Mononuclear cell (primary cell): ENCODE data around the gene PVRIG. TPM values are rescaled to one million over a fixed set of nuclear protein-coding genes. Genes with fewer than 3 reads are reported as not detected.
"Not testable (repeated sequence)": the region's sequence is repeated elsewhere in the genome, so short reads cannot be mapped to it uniquely, and the experiment has no call there.

ENCODE experiments used
- H3K27me3 ChIP-seq: 2 replicates; pipeline ENCODE4 v1.6.0; 2011; ENCODE audit warnings: low read length, control low read depth; ENCODE audit not compliant: insufficient read depth
- H3K4me1 ChIP-seq: 2 replicates; pipeline ENCODE4 v1.5.1; 2011; ENCODE audit warnings: mild to moderate bottlenecking, low read length, control low read depth; ENCODE audit not compliant: insufficient read depth
- H3K4me3 ChIP-seq: 2 replicates; pipeline ENCODE4 v1.5.1; 2011; ENCODE audit warnings: mild to moderate bottlenecking, low read length, moderate library complexity
- H3K9me3 ChIP-seq: 2 replicates; pipeline ENCODE4 v1.5.1; 2011; ENCODE audit warnings: low read depth, mild to moderate bottlenecking, control low read depth, low read length
- total RNA-seq: library from RNA; depleted of rRNA; stranded (reverse); fragments of >200 nt; gene quantifications from one replicate; pipeline ENCODE4 v1.2.3, GENCODE V29; 2012

PVRIG gene
- total RNA-seq, 1 donor: 13.9 TPM

DNA sequence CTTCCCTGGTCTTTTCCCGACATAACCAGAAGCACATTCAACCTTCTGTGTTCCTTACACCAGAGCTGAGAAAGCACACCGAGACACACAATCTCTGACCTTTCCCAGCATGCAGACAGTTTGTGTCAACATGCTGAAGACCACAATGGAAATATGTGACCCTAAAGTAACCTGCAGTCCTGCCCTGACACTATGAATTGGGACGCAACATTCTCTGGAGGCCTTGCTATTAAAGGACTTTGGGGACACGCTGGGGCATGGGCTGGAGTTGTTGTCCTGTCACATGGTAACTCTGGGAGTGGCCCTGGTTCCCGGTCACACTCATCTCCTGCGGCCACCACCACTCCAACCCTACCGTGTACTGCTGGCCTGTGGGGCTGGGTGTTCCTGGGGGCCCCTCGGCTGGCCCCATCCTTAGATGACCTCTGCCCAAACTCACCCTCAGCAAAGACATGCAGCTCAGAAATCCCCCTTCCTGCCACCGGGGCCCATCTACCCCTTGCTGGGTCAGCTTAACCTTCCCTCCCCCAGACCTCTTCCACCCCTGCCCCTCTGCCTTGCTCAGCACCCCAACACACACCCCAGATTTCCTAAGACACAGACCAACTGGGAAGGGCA, 25.3 kb downstream of the PVRIG start:
- H3K4me1 ChIP-seq: peaks cover 11% of the 10 kb centered on the region
- H3K4me3 ChIP-seq: not testable (repeated sequence)

DNA sequence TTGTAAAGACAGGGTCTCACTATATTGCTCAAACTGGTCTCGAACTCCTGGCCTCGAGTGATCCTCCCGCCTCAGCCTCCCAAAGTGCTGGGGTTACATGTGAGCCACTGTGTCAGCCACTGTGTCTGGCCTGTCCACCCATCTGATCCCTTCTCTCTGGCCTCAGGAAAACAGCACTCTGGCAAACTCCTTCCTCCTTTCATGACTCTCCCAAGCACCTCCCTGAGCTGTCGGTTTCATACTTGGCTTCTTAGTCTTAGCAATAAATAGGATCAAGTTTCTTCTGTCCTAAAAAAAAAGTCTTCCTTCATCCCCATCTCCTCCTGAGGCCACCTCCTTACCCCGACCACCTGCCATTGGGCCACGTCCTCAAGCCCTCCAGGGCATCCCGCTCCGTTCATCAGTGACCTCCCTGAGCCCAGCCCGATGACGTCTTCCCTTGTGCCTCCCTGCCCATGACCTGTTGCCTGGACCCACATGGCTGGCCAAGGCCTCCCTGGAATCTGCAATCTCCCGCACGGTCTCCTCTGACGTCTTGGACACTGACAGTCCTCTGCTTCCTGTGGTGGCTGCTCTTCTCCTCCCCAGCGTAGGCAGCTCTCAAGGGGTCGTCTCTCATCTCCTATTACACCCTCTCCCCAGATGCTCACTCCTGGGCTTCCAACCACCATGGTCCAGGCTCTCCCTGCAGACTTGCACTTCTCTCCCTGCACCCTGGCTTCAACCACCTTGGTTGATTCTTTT, 26.5 kb downstream of the PVRIG start:
- H3K27me3 ChIP-seq, H3K9me3 ChIP-seq, H3K4me3 ChIP-seq: not testable (repeated sequence)
- H3K4me1 ChIP-seq: peaks cover 11% of the 10 kb centered on the region

More for the DNA sequence above, 25.3 kb downstream of the PVRIG start:
- H3K27me3 ChIP-seq, H3K9me3 ChIP-seq: not testable (repeated sequence)

DNA sequence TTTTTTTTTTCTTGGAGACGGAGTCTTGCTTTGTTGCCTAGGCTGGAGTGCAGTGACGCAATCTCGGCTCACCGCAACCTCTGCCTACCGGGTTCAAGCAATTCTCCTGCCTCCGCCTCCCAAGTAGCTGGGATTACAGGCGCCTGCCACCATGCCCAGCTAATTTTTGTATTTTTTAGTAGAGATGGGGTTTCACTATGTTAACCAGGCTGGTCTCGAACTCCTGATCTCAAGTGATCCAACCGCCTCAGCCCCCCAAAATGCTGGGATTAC, 27.1 kb downstream of the PVRIG start:
- not testable (repeated sequence) for H3K27me3 ChIP-seq, H3K9me3 ChIP-seq, H3K4me3 ChIP-seq
- peaks cover 11% of the 10 kb centered on the region for H3K4me1 ChIP-seq

DNA sequence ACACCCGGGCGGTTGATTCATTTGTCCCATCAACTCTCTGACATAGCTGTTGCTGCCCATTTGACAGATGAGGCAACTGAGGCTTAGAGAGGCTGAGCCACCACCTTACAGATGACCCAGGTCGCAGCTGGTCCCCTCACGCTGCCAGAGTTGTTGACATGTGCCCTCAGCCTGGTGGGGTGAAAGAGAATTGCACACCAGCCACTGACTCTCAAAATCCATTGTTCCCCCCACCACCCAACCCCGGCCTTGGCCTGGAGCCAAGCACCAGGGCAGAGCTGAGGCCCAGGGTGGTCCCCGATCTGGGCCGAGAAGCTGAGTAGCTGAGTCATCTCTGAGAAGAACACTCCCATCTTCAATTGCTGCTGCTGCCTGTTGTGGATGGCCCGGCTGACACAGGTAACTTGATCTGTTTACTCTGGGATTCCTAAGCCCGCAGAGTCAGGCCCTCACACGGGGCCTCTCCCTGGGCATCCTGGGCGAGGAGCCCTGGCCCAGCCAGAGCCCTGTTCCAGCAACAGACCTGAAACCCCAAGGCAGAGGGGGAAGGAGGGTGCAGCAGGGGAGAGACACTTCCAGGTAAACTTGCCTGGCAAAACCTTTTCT, 27.5 kb downstream of the PVRIG start:
- H3K4me3 ChIP-seq: no peak overlapping the region
- no peaks in the 10 kb centered on the region for H3K9me3 ChIP-seq
- H3K4me1 ChIP-seq: peaks cover 11% of the 10 kb centered on the region
- no peaks in the 10 kb centered on the region for H3K27me3 ChIP-seq

DNA sequence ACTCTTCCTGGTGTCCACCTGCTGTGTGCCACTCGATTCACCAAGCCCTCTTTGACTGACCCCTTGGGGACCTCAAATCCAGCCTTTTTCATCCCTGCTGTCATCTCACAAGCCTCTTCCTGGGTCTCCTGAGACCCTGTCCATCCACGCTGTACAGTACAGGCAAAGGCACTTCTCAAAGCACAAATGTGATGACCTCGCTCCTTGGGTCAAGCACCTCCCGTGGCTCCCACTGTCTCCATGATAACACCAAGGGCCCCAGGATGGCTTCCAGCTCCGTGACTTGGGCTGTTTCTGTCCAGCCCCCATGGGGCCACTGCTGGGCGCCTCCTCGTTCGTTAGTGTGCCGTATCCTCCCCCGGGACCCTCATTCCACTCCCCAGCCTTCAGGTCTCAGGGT, 28.7 kb downstream of the PVRIG start:
- Histone ChIP-seq H3K9me3 (no peaks in the 10 kb centered on the region), H3K27me3 (no peaks in the 10 kb centered on the region), H3K4me1 (peaks cover 8% of the 10 kb centered on the region), H3K4me3 (no peak overlapping the region)

DNA sequence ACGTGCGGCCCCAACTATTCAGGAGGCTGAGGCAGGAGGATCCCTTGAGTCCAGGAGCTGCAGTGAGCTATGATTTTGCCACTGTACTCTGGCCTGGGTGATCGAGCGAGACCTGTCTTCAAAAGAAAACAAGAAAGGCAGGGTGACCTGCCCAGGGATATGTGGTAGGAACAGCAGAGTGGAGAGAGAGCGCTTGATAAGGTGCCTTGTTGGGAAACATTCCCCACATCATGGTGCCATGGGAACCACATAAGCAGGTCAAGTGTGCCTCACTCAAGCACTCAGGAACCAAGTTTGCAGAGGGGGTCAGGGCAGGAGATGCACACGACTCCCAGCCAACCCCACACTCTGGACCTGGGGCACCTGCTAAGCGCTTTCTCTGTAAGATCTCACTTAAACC, 37.3 kb downstream of the PVRIG start:
- Histone ChIP-seq H3K4me3 (no peak overlapping the region), H3K4me1 (no peaks in the 10 kb centered on the region), H3K9me3 (no peaks in the 10 kb centered on the region), H3K27me3 (no peaks in the 10 kb centered on the region)

DNA sequence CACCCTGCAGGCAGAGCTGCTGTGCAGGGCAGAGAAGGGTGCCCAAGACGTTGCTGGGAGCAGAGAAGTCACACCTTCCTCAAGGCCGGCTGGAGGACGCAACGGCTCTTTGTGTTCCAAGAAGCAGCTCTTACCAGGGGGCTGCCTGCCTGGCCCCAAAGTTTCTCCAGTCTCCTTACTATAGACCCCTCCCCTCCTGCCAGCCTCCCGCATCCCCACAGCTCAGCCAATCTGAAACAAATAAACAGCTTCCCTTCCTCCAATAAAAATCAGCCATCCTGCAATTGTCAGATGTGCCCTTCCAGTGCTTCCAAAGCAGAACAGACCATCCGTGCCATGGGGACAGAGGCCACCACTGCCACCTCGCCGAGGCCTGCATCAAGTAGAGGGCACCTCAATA, 40.2 kb downstream of the PVRIG start:
- H3K4me3 ChIP-seq, H3K9me3 ChIP-seq, H3K27me3 ChIP-seq, H3K4me1 ChIP-seq: not testable (repeated sequence)

DNA sequence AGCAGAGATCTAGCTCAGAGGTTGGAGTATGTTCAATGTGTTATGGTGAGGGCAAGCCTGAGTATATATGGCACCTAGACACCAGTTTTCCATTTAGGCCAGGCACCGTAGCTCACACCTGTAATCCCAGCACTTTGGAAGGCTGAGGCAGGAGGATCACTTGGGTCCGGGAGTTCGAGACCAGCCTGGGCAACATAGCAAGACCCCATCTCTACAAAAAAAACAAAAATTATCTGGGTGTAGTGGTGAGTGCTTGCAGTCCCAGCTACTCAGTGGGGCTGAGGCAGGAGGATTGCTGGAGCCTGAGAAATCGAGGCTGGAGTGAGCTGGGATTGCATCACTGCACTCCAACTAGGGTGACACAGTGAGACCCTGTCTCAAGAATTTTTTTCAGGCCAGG, 43.1 kb downstream of the PVRIG start:
- H3K27me3 ChIP-seq, H3K4me3 ChIP-seq, H3K9me3 ChIP-seq, H3K4me1 ChIP-seq: not testable (repeated sequence)

DNA sequence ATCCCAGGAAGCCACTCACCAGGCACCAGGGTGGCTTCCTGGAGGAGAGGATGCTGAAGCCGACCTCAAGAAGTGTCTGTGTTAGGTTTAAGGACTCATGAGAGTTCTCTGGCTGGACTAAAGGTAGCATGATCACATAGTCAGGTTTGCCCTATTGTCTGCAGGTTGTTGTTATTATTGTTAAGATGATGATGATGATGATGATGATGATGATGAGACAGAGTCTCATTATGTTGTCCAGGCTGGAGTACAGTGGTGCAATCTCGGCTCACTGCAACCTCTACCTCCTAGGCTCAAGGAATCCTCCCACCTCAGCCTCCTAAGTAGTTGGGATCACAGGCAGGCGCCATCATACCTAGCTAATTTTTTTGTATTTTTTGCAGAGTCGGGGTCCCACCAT, 44.5 kb downstream of the PVRIG start:
- H3K9me3 ChIP-seq, H3K4me1 ChIP-seq, H3K4me3 ChIP-seq, H3K27me3 ChIP-seq: not testable (repeated sequence)

DNA sequence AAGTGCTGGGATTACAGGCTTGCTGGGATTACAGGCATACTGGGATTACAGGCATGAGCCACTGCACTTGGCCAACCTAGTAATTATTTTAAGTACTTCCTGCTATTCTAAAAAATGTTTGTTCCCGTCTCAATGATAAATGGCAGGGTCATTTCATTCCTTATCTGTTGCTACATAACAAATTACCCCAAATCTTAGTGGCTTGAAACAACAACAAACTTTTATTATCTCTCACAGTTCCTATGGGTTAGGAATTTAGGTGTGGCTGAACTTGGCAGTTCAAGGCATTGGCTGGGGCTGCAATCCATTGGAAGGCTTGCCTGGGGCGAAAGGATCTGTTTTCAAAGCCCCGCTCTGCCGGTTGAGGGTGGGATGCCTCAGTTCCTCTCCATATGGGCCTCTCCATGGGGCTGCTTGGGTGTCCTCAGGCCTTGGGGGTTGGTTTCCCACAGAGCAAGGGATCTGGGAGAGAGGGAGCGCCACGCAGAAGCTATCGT, 45.0 kb downstream of the PVRIG start:
- H3K4me1 ChIP-seq, H3K27me3 ChIP-seq, H3K4me3 ChIP-seq, H3K9me3 ChIP-seq: not testable (repeated sequence)

DNA sequence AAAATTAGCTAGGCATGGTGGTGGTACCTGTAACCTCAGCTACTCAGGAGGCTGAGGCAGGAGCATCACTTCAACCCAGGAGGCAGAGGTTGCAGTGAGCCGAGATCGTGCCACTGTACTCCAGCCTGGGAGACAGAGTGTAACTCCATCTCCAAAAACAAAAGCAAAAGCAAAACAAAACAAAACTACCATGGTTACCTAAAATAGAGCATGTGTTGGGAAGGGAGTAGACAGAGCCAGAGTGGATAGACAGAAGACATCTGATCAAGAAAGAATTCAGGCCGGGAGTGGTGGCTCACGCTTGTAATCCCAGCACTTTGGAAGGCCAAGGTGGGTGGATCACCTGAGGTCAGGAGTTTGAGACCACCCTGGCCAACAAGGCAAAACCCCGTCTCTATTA, 46.1 kb downstream of the PVRIG start:
- H3K27me3 ChIP-seq, H3K4me1 ChIP-seq, H3K4me3 ChIP-seq, H3K9me3 ChIP-seq: not testable (repeated sequence)

DNA sequence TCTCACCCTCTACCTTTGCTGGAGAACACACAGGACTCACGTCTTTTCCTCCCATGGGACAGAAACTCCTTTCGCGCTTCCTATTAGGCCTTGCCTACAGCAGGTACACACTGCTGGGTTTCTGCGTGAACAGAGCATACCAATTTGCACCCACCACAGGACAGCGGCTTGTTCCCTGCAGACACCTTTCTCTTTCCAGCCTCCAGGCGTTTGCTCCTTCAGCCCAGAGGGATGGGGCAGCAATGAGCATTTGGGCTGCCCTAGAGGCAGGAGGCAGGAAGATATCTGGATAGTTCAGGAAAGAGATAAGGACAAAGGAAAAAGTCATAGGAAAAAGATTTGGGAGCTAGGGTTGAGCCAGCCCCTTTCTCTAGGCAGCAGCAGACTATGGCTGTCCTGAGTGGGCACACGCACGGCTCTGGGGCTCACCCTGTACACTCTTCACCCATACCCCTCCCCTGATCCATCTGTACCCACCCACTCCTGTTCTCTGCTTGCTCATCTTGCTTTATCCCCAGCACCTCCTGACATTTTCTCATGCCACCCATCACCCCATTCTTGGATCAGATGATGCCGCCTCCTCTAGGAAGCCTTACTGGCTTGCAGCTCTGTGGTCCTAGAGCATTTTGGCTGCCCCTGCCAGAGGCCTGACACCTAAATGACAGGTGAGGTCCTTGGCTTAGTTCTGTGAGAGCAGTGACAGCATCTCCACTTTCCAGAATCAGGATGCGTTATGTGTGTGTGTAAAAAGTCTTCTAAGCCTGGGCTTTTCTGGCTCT, 47.0 kb downstream of the PVRIG start:
- Histone ChIP-seq H3K27me3 (no peaks in the 10 kb centered on the region), H3K9me3 (no peaks in the 10 kb centered on the region), H3K4me3 (no peak overlapping the region), H3K4me1 (peaks cover 6% of the 10 kb centered on the region)

DNA sequence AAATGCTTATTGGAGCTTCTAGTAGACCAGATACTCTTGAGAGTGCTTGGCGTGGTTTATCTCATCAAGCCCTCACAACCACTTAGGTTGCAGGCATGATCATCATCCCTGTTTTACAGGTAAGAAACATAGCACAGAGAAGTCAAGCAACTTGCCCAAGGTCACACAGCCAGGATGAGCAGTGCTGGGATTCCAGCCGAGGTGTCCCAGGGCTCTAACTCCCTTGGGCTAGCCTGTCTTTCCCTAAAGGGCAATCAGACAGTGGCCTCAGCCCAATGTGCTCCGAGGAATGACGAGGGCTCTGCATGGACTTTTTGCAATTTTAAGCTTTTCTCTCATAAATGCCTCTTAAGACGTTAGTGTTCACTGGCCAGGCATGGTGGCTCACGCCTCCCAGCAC, 47.9 kb downstream of the PVRIG start:
- no peaks in the 10 kb centered on the region for H3K27me3 ChIP-seq
- H3K9me3 ChIP-seq: no peaks in the 10 kb centered on the region
- peaks cover 11% of the 10 kb centered on the region for H3K4me1 ChIP-seq
- no peak overlapping the region for H3K4me3 ChIP-seq

DNA sequence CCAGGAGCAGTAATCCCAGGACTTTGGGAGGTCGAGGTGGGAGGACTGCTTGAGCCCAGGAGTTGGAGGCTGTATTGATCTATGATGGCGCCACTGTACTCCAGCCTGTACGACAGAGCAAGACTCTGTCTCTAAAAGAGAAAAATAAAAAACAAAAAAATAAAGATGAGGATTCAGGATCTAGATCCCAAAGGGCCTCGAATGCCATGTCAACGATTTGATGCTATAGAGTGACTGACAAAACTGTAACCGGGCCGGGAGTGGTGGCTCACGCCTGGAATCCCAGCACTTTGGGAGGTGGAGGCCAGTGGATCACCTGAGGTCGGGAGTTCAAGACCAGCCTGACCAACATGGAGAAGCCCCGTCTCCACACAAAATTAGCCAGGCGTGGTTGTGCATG, 49.1 kb downstream of the PVRIG start:
- not testable (repeated sequence) for H3K9me3 ChIP-seq, H3K27me3 ChIP-seq, H3K4me3 ChIP-seq
- peaks cover 12% of the 10 kb centered on the region for H3K4me1 ChIP-seq

DNA sequence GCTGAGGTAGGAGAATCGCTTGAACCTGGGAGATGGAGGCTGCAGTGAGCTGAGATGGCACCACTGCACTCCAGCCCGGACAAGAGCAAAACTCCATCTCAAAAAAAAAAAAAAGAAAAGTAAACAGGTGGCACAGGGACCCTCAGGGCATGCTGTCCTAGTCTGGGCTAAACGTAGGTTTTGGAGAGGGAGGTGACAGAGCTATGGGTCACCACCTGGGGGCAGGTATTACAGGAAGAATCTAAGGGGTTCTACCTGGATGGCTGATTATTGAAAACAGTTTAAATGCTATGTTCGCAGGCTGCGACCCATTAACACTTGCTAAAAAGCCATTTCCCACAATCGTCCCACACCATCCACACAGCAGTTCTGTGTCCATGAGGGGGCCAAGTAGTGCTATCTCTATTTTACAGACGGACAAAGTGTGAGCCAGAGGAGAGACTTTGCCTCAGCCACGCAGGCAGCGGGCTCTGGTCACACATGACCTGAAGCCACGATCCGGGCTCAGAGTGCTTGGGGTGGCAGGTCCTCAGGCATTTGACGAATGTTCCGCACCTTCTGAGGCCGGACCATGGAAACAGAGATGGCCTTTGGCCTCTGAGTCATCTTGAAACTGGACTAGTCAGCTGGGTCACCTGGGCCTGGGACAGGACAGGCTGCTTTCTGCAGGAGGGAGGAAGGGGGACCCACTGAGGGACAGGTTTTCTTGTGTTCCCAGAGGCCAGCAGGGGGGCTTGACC, 49.7 kb downstream of the PVRIG start:
- not testable (repeated sequence) for H3K27me3 ChIP-seq, H3K4me3 ChIP-seq, H3K9me3 ChIP-seq
- H3K4me1 ChIP-seq: peaks cover 12% of the 10 kb centered on the region
